ENCODE results near the gene MRM2.

DNA sequence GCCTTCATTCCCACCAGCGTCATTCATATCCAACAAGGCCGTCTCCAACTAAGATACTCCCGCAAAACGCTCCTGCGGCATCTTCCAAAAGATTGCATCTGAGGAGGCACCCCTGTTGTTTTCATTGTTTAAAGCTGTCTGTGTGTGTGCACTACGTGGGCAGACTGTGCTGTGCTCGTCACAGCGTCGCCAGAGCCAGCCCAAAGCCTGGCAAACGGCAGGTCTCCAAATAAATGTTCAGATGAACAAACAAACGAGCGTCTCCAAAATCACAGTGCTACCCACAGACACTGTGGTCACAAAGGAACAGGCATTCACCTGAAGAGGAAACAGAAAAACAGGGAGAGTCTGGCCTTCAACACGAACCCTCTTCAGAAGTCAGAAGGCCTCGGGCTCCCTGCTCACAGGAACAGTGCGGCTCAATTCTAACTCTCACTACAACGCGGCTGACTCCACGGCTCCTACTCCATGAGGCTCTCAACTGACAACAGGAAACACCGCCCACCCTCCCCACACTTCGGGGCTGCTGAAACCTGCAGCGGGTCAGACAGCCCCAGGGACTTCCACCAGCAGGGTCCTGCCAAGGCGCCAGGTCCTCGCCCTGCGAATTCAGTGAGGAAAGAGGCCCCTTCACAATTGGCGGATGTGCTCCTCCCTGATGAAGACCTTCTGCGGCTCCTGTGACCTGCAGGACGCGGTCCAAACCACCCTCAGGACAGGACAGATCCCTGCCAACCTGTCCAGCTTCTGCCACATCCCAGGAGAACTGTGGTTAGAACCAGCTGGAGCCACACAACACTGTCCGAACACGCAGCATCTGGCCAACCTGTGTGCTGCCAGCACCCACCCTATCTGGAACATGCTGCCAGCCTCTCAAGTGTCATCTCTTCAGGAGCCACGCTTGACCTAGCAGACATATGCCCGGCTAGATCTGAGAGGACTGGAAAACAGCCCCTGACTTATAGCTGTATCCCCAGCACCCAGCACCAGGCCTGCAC, 45.3 kb downstream of the MRM2 start:
- TF ChIP-seq, protein P1, sequence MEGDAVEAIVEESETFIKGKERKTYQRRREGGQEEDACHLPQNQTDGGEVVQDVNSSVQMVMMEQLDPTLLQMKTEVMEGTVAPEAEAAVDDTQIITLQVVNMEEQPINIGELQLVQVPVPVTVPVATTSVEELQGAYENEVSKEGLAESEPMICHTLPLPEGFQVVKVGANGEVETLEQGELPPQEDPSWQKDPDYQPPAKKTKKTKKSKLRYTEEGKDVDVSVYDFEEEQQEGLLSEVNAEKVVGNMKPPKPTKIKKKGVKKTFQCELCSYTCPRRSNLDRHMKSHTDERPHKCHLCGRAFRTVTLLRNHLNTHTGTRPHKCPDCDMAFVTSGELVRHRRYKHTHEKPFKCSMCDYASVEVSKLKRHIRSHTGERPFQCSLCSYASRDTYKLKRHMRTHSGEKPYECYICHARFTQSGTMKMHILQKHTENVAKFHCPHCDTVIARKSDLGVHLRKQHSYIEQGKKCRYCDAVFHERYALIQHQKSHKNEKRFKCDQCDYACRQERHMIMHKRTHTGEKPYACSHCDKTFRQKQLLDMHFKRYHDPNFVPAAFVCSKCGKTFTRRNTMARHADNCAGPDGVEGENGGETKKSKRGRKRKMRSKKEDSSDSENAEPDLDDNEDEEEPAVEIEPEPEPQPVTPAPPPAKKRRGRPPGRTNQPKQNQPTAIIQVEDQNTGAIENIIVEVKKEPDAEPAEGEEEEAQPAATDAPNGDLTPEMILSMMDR (IDR thresholded peaks at IDR 0.05), result no peak
- no peak for TF ChIP-seq POLR2A (IDR thresholded peaks at IDR 0.05)

Measured in adrenal gland (tissue), 5 donors.